Measurements from ENCODE around the gene HDAC9. TPM values are rescaled to one million over a fixed set of nuclear protein-coding genes. Genes with fewer than 3 reads are reported as not detected.

Gene HDAC9
- total RNA-seq, 1 experiment from 2014 or later = 4.3 TPM

- Histone ChIP-seq H3K4me2 (ENCODE audit: low read length) (no peak overlapping the region), H3K27me3 (ENCODE audit: insufficient read depth, low read length) (no peaks in the 10 kb centered on the region), H3K9me2 (ENCODE audit: insufficient read depth) (no peaks in the 10 kb centered on the region), H2AFZ (ENCODE audit: low read depth, low read length, poor library complexity, severe bottlenecking) (no peak overlapping the region), H3K4me1 (ENCODE audit: control insufficient read depth in 1 of 2, insufficient read depth in 2 of 2, low read length in 2 of 2) (no peaks in the 10 kb centered on the region), H3K9ac (ENCODE audit: low read length) (no peak overlapping the region), H3K27ac (ENCODE audit: low read depth, low read length) (no peak overlapping the region), H3K36me3 (ENCODE audit: control insufficient read depth in 1 of 2, insufficient read depth in 2 of 2, low read length in 2 of 2) (no peaks in the 10 kb centered on the region), H3K9me3 (ENCODE audit: control insufficient read depth in 1 of 2, insufficient read depth in 1 of 2, low read depth in 1 of 2, low read length in 2 of 2) (no peaks in the 10 kb centered on the region; a peak in 1 of 4 replicates), H3K4me3 (replicated peaks in 1 of 2; ENCODE audit: low read depth in 1 of 2, low read length in 2 of 2) (no peak overlapping the region), H3K79me2 (ENCODE audit: insufficient read depth, low read length) (no peaks in the 10 kb centered on the region), H4K20me1 (ENCODE audit: insufficient read depth) (no peaks in the 10 kb centered on the region)
- TF ChIP-seq ZFX (IDR thresholded peaks at IDR 0.05) (no peak), ATF3 (IDR thresholded peaks at IDR 0.05) (no peak), FOSL1 (IDR thresholded peaks at IDR 0.05; ENCODE audit: low read depth) (no peak), EZH2 (IDR thresholded peaks at IDR 0.05) (no peak), ZNF274 (IDR thresholded peaks at IDR 0.05; ENCODE audit: low read depth, low read length) (no peak)
- no peak for ATAC-seq
- no peak for DNase-seq (ENCODE audit: low read depth, low spot score)
- POLR2A ChIA-PET = no interaction called here
- BruUV-seq (replicated peaks) = no TSS peak
- RAD21 ChIA-PET (ENCODE audit: low non-redundant PET in 1 of 2, low total read pairs in 2 of 2, uncharacterized antibody in 2 of 2, unreplicated experiment in 2 of 2) = no interaction called here
- intact Hi-C loops (cut with micrococcal nuclease) = no loop called here
- CTCF ChIA-PET = no interaction called here
These were observed 40.9 kb downstream of the HDAC9 start for GRCh38 chr7:18536486-18536885.

GRCh38 chr7:18538554-18539250 lies 43.2 kb downstream of the HDAC9 start:
- TF ChIP-seq ELF1 (IDR thresholded peaks at IDR 0.05; ENCODE audit: borderline replicate concordance, low read depth) (no peak), MAX (IDR thresholded peaks at IDR 0.05) (no peak), EGR1 (IDR thresholded peaks at IDR 0.05; ENCODE audit: low read depth) (no peak), FOSL1 (IDR thresholded peaks at IDR 0.05; ENCODE audit: low read depth) (no peak), POLR2A (IDR thresholded peaks at IDR 0.05; ENCODE audit: borderline replicate concordance, extremely low read depth, insufficient read depth, insufficient read length) (no peak), POLR2AphosphoS5 (IDR thresholded peaks at IDR 0.05; ENCODE audit: low read depth, low read length) (no peak)
- TF ChIP-seq, protein P1, sequence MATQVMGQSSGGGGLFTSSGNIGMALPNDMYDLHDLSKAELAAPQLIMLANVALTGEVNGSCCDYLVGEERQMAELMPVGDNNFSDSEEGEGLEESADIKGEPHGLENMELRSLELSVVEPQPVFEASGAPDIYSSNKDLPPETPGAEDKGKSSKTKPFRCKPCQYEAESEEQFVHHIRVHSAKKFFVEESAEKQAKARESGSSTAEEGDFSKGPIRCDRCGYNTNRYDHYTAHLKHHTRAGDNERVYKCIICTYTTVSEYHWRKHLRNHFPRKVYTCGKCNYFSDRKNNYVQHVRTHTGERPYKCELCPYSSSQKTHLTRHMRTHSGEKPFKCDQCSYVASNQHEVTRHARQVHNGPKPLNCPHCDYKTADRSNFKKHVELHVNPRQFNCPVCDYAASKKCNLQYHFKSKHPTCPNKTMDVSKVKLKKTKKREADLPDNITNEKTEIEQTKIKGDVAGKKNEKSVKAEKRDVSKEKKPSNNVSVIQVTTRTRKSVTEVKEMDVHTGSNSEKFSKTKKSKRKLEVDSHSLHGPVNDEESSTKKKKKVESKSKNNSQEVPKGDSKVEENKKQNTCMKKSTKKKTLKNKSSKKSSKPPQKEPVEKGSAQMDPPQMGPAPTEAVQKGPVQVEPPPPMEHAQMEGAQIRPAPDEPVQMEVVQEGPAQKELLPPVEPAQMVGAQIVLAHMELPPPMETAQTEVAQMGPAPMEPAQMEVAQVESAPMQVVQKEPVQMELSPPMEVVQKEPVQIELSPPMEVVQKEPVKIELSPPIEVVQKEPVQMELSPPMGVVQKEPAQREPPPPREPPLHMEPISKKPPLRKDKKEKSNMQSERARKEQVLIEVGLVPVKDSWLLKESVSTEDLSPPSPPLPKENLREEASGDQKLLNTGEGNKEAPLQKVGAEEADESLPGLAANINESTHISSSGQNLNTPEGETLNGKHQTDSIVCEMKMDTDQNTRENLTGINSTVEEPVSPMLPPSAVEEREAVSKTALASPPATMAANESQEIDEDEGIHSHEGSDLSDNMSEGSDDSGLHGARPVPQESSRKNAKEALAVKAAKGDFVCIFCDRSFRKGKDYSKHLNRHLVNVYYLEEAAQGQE (IDR thresholded peaks at IDR 0.05; ENCODE audit: low read depth) = no peak
- Histone ChIP-seq H3K36me3 (ENCODE audit: control insufficient read depth in 1 of 2, insufficient read depth in 2 of 2, low read length in 2 of 2) (no peaks in the 10 kb centered on the region), H3K27me3 (ENCODE audit: insufficient read depth, low read length) (no peaks in the 10 kb centered on the region), H4K20me1 (ENCODE audit: insufficient read depth) (no peaks in the 10 kb centered on the region), H2AFZ (ENCODE audit: low read depth, low read length, poor library complexity, severe bottlenecking) (no peak overlapping the region), H3K4me2 (ENCODE audit: low read length) (no peak overlapping the region), H3K9ac (ENCODE audit: low read length) (no peak overlapping the region), H3K4me3 (replicated peaks in 1 of 2; ENCODE audit: low read depth in 1 of 2, low read length in 2 of 2) (no peak overlapping the region), H3K9me3 (ENCODE audit: control insufficient read depth in 1 of 2, insufficient read depth in 1 of 2, low read depth in 1 of 2, low read length in 2 of 2) (no peaks in the 10 kb centered on the region), H3K79me2 (ENCODE audit: insufficient read depth, low read length) (no peaks in the 10 kb centered on the region), H3K27ac (ENCODE audit: low read depth, low read length) (no peak overlapping the region), H3K4me1 (ENCODE audit: control insufficient read depth in 1 of 2, insufficient read depth in 2 of 2, low read length in 2 of 2) (no peaks in the 10 kb centered on the region), H3K9me2 (ENCODE audit: insufficient read depth) (no peaks in the 10 kb centered on the region)
- ChIA-PET POLR2A (no interaction called here), CTCF (no interaction called here), RAD21 (ENCODE audit: low non-redundant PET in 1 of 2, low total read pairs in 2 of 2, uncharacterized antibody in 2 of 2, unreplicated experiment in 2 of 2) (no interaction called here)
- DNase-seq (ENCODE audit: low read depth, low spot score) = no peak
- BruUV-seq (replicated peaks) = no TSS peak
- intact Hi-C loops (cut with micrococcal nuclease) = no loop called here
- no peak for ATAC-seq
